Measurements from ENCODE around the gene LETMD1. TPM values are rescaled to one million over a fixed set of nuclear protein-coding genes. Genes with fewer than 3 reads are reported as not detected.
"Not testable (repeated sequence)": the region's sequence is repeated elsewhere in the genome, so short reads cannot be mapped to it uniquely, and the experiment has no call there.

Gene LETMD1
- total RNA-seq, 2 experiments from 2014 or later = 51.8 to 54.1 TPM

DNA sequence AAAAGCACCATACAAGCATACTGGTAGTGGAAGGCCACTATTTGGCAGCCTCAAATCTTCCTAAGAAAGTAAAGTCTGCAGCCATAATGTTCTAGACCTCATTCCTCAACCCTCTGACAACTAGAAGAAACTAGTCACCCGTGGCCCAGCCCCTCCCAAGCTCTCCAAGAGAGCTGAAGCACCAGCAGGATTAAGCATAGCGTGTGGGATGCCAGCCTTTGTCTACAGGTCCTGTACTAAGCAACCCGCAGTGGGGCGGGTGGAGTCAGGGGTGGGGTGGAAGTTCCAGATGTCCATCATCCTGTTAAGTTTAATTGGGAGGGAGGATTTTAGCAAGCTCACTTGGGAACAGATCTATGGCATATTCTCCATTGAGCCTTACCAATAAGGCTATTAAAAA, 36.2 kb upstream of the LETMD1 start:
- H3K4me3 ChIP-seq (ENCODE audit: low read length) = no peak overlapping the region
- peak overlapping the region; percentile 81 for H3K27ac Mint-ChIP-seq
- no peaks in the 10 kb centered on the region for H3K9me3 Mint-ChIP-seq
- H3K4me1 ChIP-seq (ENCODE audit: insufficient read depth, low read length) = peaks cover 14% of the 10 kb centered on the region
- DNase-seq (no peak), ATAC-seq (ENCODE audit: poor library complexity) (no peak)
- ChIA-PET CTCF (interaction anchor here (2.2 kb wide), 1 partner anchor 14 kb away, joined by 6 read pairs; the partner anchor contains the start of gene SLC11A2), POLR2A (interaction anchor here (0.6 to 1.9 kb wide), 2 partner anchors 14 to 30 kb away, joined by 5 to 8 read pairs; partner anchors contain the start of gene SLC11A2)
- H3K36me3 Mint-ChIP-seq (ENCODE audit: low read depth) = peaks cover 16% of the 10 kb centered on the region
- peaks cover 48% of the 10 kb centered on the region for H3K4me1 Mint-ChIP-seq (ENCODE audit: low read depth)
- no peak overlapping the region for H3K27ac ChIP-seq (ENCODE audit: low read depth in 1 of 2, low read length in 2 of 2)
- H3K9me3 ChIP-seq (ENCODE audit: control insufficient read depth in 1 of 2, insufficient read depth in 1 of 2, low read length in 2 of 2) = no peaks in the 10 kb centered on the region
- intact Hi-C loops (cut with DNase I, micrococcal nuclease) = no loop called here
- H3K4me3 Mint-ChIP-seq = peak overlapping the region; percentile 30
- TF ChIP-seq, protein P1, sequence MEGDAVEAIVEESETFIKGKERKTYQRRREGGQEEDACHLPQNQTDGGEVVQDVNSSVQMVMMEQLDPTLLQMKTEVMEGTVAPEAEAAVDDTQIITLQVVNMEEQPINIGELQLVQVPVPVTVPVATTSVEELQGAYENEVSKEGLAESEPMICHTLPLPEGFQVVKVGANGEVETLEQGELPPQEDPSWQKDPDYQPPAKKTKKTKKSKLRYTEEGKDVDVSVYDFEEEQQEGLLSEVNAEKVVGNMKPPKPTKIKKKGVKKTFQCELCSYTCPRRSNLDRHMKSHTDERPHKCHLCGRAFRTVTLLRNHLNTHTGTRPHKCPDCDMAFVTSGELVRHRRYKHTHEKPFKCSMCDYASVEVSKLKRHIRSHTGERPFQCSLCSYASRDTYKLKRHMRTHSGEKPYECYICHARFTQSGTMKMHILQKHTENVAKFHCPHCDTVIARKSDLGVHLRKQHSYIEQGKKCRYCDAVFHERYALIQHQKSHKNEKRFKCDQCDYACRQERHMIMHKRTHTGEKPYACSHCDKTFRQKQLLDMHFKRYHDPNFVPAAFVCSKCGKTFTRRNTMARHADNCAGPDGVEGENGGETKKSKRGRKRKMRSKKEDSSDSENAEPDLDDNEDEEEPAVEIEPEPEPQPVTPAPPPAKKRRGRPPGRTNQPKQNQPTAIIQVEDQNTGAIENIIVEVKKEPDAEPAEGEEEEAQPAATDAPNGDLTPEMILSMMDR (IDR thresholded peaks at IDR 0.05) = no peak
- no peaks in the 10 kb centered on the region for H3K27me3 ChIP-seq (ENCODE audit: control insufficient read depth in 1 of 2, insufficient read depth in 2 of 2, low read length in 2 of 2)
- no peaks in the 10 kb centered on the region for H3K27me3 Mint-ChIP-seq
- H3K36me3 ChIP-seq (ENCODE audit: insufficient read depth, low read length) = peaks cover 14% of the 10 kb centered on the region

DNA sequence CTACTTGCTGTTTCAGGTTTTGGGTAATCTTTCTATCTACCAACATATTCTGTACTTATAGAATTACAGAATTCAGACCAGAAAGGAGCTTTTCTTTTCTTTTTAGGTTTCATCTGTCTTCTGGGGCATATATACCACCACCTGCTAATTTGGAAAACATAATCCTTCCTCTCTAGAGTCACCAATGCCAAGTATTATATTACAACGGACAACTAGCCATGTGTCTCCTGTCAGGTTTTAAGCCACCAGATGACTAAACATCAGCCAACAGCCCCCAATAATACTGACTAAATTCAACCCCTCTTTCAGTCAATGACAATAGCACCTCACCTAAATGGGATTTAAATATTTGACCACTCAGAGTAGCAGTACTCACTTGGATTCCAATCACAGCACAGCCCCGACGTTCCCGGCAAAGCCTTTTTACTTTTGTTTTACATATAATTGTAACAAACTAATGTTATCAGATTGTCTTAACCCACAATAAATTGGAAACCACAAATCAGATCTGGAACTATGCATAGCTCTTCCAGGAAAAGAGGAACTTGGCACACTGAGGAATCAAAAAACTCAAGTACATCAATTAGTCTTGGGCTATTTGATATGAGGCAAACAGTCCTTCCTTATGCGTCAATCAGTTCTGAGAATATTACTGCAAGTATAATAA, 35.4 kb upstream of the LETMD1 start:
- ChIA-PET POLR2A (interaction anchor here (0.6 to 1.9 kb wide), 3 partner anchors 13 to 94 kb away, joined by 3 to 8 read pairs (median 5); partner anchors contain the start of gene SLC11A2), CTCF (interaction anchor here (0.6 to 2.2 kb wide), 3 partner anchors 14 to 202 kb away, joined by 4 to 6 read pairs (median 4); partner anchors contain the start of gene SLC11A2)
- Histone ChIP-seq H3K27ac (ENCODE audit: low read depth in 1 of 2, low read length in 2 of 2) (no peak overlapping the region), H3K9me3 (ENCODE audit: control insufficient read depth in 1 of 2, insufficient read depth in 1 of 2, low read length in 2 of 2) (no peaks in the 10 kb centered on the region), H3K27me3 (ENCODE audit: control insufficient read depth in 1 of 2, insufficient read depth in 2 of 2, low read length in 2 of 2) (no peaks in the 10 kb centered on the region), H3K36me3 (ENCODE audit: insufficient read depth, low read length) (peaks cover 7% of the 10 kb centered on the region), H3K4me3 (ENCODE audit: low read length) (no peak overlapping the region), H3K4me1 (ENCODE audit: insufficient read depth, low read length) (peaks cover 14% of the 10 kb centered on the region)
- DNase-seq (no peak), ATAC-seq (ENCODE audit: poor library complexity) (no peak)
- H3K9me3 Mint-ChIP-seq = no peaks in the 10 kb centered on the region
- intact Hi-C loops (cut with DNase I, micrococcal nuclease) = no loop called here
- H3K27ac Mint-ChIP-seq = peak overlapping the region; percentile 81
- peaks cover 14% of the 10 kb centered on the region for H3K36me3 Mint-ChIP-seq (ENCODE audit: low read depth)
- H3K4me1 Mint-ChIP-seq (ENCODE audit: low read depth) = peaks cover 55% of the 10 kb centered on the region
- H3K27me3 Mint-ChIP-seq = no peaks in the 10 kb centered on the region
- peak overlapping the region; percentile 8 for H3K4me3 Mint-ChIP-seq
- TF ChIP-seq, protein P1 (IDR thresholded peaks at IDR 0.05) = no peak

DNA sequence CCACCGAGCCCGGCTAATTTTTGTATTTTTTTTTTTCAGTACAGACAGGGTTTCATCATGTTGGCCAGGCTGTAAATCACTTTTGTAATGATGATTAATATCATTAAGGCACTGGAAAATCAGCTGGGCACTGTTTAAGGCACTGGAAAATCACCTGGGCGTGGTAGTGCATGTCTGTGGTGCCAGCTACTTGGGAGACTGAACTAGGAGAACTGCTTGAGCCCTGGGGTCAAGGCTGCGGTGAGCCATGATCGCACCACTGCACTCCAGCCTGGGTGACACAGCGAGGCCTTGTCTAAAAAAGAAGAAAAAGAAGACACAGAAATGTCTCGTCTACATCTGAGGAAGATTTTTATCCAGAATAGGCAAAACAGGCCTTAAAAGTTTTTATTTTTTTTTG, 34.7 kb upstream of the LETMD1 start:
- ChIA-PET POLR2A (interaction anchor here (0.6 to 1.9 kb wide), 2 partner anchors 13 to 93 kb away, joined by 3 to 8 read pairs; partner anchors contain the start of gene SLC11A2), CTCF (no interaction called here)
- H3K36me3 Mint-ChIP-seq (ENCODE audit: low read depth) = peaks cover 8% of the 10 kb centered on the region
- intact Hi-C loops (cut with DNase I, micrococcal nuclease) = no loop called here
- H3K4me1 Mint-ChIP-seq (ENCODE audit: low read depth) = peaks cover 52% of the 10 kb centered on the region
- no peaks in the 10 kb centered on the region for H3K9me3 ChIP-seq (ENCODE audit: control insufficient read depth in 1 of 2, insufficient read depth in 1 of 2, low read length in 2 of 2)
- DNase-seq (no peak), ATAC-seq (ENCODE audit: poor library complexity) (no peak)
- H3K27ac Mint-ChIP-seq = no peak overlapping the region
- H3K36me3 ChIP-seq (ENCODE audit: insufficient read depth, low read length) = no peaks in the 10 kb centered on the region
- no peaks in the 10 kb centered on the region for H3K27me3 ChIP-seq (ENCODE audit: control insufficient read depth in 1 of 2, insufficient read depth in 2 of 2, low read length in 2 of 2)
- TF ChIP-seq, protein P1 (IDR thresholded peaks at IDR 0.05) = no peak
- no peak overlapping the region for H3K4me3 ChIP-seq (ENCODE audit: low read length)
- H3K9me3 Mint-ChIP-seq = no peaks in the 10 kb centered on the region
- H3K4me3 Mint-ChIP-seq = no peak overlapping the region
- no peak overlapping the region for H3K27ac ChIP-seq (ENCODE audit: low read depth in 1 of 2, low read length in 2 of 2)
- peaks cover 14% of the 10 kb centered on the region for H3K4me1 ChIP-seq (ENCODE audit: insufficient read depth, low read length)
- no peaks in the 10 kb centered on the region for H3K27me3 Mint-ChIP-seq

DNA sequence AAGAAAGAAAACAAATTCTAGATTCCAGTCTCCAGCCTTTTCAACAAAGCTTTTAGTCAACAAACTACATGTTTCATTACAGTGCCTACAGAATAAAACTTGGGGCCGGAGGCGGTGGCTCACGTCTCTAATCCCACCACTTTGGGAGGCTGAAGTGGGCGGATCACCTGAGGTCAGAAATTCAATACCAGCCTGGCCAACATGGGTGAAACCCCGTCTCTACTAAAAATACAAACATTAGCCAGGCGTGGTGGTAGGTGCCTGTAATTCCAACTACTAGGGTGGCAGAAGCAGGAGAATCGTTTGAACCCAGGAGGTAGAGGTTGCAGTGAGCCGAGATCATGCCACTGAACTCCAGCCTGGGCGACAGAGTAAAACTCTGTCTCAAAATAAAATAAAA, 33.7 kb upstream of the LETMD1 start:
- POLR2A ChIA-PET; H3K4me3 Mint-ChIP-seq; H3K4me3 ChIP-seq (ENCODE audit: low read length); H3K27ac ChIP-seq (ENCODE audit: low read depth in 1 of 2, low read length in 2 of 2); H3K36me3 ChIP-seq (ENCODE audit: insufficient read depth, low read length); ATAC-seq (ENCODE audit: poor library complexity); H3K9me3 Mint-ChIP-seq; H3K27me3 ChIP-seq (ENCODE audit: control insufficient read depth in 1 of 2, insufficient read depth in 2 of 2, low read length in 2 of 2); H3K36me3 Mint-ChIP-seq (ENCODE audit: low read depth); DNase-seq; H3K27me3 Mint-ChIP-seq; H3K27ac Mint-ChIP-seq; intact Hi-C loops (cut with DNase I, micrococcal nuclease); H3K4me1 ChIP-seq (ENCODE audit: insufficient read depth, low read length); H3K9me3 ChIP-seq (ENCODE audit: control insufficient read depth in 1 of 2, insufficient read depth in 1 of 2, low read length in 2 of 2): not testable (repeated sequence)
- H3K4me1 Mint-ChIP-seq (ENCODE audit: low read depth) = peaks cover 47% of the 10 kb centered on the region
- CTCF ChIA-PET = interaction anchor here (0.6 kb wide), 1 partner anchor 17 kb away, joined by 3 read pairs; no protein-coding TSS in a partner anchor

Measured in CD4-positive, alpha-beta T cell (primary cell).